IPS DF 4.7 (cell line): ENCODE measurements around the gene B3GNT5.
"Not testable (repeated sequence)": the region's sequence is repeated elsewhere in the genome, so short reads cannot be mapped to it uniquely, and the experiment has no call there.

ENCODE experiments used
- DNase-seq: peaks from one replicate; pipeline ENCODE4 v3.0.0-alpha.2; 2013; ENCODE audit warnings: low spot score; ENCODE audit errors: extremely low read depth

Gene B3GNT5

DNA sequence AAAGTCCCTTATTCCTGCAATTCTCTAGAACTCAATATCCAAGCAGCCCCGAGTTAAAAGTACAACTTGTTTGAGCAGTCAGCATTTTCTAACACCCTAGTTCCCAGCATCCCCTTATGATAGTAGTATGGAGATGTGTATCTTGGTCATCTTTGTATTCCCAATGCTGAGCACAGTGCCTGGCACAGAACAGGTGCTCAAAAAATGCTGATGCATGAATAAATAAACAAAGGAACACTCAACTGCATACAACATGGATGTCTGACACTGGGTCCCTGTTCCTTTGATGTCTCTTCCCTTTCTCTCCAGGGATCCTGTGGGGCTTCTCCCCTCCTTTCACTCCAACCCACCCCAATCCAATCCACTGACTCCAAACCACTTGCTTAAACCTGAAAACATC, 23.9 kb upstream of the B3GNT5 start:
- no peak for DNase-seq

DNA sequence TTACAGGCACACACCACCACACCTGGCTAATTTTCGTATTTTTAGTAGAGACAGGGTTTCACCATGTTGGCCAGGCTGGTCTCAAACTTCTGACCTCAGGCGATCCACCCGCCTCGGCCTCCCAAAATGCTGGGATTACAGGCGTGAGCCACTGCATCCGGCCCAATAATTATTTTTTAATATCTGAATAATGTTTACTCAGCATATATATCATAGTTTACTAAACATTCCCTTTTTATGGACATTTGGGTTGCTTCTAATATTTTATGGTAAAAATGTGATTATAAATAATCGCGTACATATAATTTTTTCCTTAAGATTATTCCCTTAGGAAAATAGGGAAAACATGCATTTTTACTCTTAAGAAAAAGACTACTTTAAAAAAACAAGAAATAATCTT, 22.8 kb upstream of the B3GNT5 start:
- not testable (repeated sequence) for DNase-seq

DNA sequence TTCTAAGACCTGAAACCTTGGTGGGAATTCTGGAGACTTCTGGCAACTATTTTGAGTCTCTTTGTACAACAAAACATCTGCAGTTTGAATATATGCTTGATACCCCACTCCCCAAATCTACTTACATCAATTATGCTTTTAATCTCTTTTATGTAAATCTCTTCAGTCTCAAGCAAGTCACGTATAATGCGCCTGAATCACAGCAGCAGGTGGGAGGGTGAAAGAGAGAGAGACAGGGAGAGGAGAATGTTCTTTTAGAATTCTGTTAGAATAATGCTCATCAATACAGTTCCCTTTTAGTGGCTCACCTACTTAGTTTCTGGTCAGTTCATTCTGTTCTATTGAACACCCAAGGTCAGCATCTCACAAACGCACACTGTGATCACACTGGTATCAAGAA, 22.2 kb upstream of the B3GNT5 start:
- no peak for DNase-seq

DNA sequence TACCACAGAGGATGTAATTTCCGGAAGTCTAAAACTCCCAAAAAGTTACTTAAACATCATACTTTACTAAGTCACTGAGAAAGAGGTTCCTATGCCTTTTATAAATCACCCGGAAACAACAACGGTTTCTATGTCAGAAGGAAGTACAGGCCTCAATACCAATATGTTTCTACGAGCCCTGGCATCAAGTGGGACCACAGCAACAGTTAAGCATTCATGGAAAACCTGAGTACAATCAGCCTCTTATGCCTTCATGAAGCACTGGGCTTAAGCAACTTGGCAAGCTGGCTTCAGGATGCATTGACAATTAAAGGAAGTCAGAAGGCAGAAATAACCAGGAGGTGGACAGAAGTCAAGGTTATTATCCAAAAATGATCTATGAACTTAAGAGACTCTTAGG, 19.1 kb upstream of the B3GNT5 start:
- no peak for DNase-seq

DNA sequence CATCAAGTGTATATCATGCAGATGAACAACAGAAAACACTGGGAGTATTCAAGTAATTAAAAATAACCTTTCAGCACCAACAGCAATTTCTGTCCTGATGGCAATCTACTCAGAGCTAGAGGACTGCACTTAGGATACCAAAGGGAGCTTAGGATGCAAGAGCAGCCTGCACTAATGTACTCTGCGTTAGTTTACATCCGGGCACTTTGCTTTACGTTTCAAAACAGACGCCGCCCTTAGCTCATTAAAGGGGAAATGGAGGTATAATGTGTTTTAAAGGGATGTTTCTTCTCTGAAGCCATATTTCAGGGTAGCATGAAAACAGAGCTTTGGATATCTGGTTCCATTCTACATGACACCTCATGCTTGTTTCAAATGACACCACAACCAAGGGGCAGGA, 14.0 kb upstream of the B3GNT5 start:
- no peak for DNase-seq

GRCh38 chr3:183242431-183242830, 10.6 kb upstream of the B3GNT5 start:
- DNase-seq, result no peak

- no peak for DNase-seq
Observed at GRCh38 chr3:183244219-183244618, 8.8 kb upstream of the B3GNT5 start.

DNA sequence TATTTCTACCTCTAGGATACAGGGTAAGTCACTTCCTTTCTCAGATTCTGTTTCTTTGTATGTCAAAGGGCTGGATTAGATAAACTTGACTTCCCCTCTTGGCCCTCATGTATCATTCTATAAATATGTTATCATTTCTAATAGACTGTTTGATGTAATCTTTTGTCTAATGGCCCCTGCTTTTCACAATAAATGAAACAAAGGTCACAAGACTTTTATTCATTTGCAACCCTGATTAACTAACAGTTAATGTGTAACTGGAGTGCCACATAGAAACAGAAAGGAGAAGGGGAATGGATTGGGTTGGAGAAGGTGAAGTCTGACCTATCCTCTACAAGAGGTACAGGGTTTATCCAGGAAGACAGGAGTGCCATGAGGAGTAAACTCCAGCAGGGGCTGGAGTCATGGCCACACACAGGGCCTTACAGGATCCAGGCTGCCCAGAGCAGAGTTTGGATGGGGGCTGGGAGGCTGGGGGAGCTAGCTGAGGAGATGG, 8.0 kb upstream of the B3GNT5 start:
- DNase-seq, result no peak

DNA sequence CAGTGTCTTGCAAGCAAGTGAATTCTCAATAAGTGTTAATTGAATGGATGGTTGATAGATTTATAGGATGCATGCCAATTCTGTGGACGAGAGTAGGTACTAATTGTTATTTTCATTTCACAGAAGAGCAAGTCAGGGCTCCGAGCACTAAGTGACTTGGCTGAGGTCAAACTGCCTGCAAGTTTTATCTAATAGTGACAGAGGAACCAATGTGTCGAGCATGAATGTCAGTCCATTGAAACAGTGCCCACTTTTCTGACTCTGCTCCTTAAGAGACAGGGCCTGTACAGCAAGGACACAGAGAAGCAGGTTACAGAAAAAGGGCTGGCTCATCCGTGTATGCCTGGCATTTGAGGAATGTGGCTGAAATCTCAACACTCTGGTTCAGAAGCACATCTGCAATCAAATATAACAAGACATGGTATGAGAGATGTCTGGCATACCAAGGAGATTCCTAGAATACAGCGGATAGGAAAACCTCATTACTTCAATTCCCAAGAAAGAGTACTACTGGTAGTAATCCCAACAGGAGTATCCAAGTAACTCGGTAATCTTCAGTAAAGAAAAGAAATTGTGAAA, 6.0 kb upstream of the B3GNT5 start:
- DNase-seq, result no peak

DNA sequence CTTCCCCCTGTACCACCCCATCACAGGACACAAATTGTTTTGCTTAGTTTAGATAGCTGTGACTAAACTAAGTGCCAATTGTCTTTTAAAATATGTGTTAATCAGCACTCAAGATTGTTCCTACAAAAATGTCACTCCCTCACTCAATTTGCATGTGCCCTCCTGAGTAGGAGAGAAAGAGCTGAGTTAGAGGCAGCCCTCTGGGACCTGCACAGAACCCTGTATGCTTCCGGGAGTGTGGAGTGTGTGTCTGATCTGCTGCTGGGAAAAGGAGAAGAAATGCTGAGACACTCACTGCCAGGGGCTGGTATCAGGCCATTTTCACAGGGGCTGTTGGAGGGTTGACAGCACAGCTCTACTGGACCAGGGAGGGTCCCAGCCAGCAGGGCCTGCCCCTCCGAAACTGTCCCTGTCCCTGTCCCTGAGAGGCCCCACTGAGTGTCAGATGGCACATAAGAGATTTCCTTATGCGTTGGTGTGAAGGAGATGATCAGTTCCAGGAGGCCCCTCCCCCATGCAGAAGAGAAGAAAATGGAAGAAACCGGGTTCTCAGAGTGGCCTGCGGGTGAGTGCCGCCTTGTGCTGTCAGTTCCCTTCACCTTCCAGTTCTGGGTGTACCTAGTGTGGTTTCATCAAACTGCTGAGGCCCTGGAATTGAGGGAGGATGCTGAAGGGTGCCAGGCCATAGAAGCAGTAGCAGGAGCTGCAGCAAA, 3.9 kb upstream of the B3GNT5 start:
- DNase-seq, result no peak

GRCh38 chr3:183252118-183252782, 803 bp upstream of the B3GNT5 start:
- no peak for DNase-seq

GRCh38 chr3:183253528-183254486, 754 bp downstream of the B3GNT5 start:
- DNase-seq, result no peak

- DNase-seq, result no peak
Observed at GRCh38 chr3:183254487-183255347, 1.7 kb downstream of the B3GNT5 start.

DNA sequence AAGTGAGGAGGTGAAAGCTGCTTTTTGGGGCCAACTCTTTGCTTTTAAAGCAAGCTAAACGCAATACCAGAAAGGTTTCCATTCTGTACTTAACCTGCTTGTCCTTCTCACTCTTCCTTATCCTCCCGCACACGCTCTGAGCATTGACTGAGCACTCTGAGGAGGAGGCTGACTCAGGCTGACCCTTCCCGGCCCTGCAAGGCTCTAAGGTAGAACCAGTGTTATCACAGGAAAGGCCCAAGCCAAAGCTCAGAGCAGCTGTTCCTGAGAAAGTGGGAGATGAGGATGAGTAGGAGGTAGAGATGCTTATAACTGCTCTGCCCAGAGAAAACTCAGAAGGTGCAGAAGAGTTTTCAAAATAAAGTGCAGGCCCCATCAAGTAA, 2.3 kb downstream of the B3GNT5 start:
- no peak for DNase-seq

DNA sequence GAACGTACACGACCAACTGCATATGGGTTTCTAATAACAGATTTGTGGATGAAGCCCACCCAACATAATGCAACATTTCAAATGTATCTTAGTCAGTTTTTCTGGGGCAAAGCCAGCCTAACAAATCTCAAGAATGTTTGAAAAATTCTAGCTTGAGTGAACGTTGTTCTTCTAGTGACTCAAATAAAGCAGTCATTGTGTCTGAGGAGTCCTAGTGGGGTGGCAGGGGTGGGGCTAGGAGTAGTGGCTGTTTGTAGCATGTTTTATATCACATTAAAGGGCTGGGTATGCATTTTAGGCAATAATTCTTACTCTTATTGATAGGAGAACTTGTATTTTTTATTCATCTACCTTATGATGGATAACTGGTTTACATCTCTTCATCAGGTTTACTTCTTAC, 6.0 kb downstream of the B3GNT5 start:
- DNase-seq, result no peak

- no peak for DNase-seq
Observed at GRCh38 chr3:183259621-183260020, 6.6 kb downstream of the B3GNT5 start.

DNA sequence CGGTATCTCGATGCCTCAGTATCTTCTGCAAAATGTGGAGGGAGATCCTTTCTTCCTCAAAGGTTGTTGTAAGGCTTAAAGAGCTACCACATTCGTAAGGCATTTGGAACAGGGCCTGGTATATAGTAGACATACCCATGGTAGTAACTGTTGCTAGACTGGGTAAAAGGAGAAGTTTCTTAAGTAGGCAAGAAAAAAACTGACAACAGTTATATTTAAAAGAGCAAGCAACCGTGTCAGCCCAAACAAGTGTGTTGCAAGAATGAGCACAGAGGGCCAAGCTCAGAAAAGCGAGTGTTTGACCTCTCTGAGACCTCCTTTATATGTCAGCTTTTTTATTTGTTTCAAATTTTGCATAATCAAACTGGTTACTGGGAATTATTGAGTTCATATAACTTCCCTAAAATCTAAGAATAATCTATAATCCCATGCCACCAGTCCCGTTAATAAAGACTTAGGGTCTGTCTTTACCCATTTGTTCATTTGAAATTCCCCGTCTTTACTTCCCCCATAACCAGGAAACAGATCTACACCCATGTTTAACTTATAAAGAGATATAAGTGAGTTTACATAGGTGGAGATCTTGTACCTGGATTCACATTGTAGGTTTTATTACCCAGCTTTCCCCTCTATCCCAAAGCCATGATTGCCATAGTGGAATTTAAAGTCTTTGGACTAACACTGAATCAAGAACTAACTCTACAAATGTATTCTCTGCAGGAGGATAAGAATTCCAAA, 7.3 kb downstream of the B3GNT5 start:
- DNase-seq, result no peak

DNA sequence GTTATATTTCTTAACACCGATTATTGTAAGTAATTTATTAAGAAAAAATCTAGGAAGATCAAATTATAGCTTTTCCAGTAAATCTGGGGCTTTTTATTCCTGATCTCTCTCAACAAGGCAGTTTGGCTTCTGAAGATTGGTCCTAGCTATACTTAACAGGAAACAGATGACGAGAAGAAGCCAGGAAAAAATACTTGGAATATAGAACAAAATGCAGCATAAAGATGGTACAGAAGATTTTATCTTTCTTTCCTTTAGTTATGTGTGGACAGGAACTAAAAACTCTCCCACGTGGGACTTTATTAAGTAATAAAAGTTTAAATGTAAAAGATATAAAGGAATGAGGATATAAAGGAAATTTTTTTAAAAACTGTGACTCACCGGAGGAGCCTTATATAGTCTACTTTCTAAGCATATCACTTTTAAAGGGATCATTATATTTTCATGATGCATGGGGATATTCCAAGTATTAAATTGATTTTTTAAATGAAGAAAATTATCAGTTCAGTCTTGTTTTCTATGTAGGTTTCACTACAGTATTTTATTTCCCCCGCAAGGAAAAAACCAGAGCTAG, 8.2 kb downstream of the B3GNT5 start:
- no peak for DNase-seq

DNA sequence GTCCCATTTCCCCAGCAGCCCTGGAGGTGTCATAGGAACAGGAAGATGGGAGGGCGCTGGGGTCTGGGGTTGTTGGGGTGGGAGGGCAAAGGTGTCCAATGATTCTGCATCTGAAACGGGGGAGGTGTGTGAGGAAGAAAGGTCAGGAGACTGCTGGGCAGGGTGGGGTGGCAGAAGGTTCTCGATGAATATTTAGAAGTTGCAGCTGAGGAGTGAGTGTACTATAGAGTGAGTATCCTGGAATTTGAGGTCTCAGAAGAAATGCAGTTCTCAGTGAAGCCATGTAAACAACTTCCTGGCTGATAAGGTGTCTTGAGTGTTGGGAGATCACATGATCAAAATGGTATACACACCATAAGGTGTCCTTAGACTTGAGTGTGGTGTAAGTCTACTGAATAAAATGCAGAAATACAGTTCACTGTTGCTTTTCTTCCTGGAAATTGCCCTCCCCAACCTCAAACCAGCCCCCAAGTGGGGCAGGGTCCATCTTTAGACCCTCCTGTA, 9.9 kb downstream of the B3GNT5 start:
- DNase-seq, result no peak
